SK-N-DZ (cell line): Measurements from ENCODE around the gene BAZ2B.

Source experiments
- DNase-seq: peaks from one replicate; pipeline ENCODE4 v3.0.0-alpha.2; 2015; ENCODE audit warnings: low spot score

The BAZ2B gene

DNA sequence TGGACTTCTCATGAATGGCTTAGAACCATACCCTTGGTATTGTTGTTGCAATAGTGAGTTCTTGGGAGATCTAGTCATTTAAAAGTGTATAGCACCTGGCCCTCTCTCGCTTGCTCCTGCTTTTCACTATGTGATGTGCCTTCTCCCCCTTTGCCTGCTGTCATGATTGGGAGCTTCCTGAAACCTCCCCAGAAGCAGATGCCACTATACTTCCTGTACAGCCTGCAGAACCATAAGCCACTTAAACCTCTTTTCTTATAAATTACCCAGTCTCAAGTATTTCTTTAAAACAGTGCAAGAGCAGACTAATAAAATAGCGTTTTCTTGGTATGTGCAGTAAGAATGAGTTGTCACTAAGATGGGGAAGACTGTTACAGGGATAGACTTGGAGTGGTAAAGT is 31.6 kb downstream of the BAZ2B start:
- DNase-seq, result no peak

DNA sequence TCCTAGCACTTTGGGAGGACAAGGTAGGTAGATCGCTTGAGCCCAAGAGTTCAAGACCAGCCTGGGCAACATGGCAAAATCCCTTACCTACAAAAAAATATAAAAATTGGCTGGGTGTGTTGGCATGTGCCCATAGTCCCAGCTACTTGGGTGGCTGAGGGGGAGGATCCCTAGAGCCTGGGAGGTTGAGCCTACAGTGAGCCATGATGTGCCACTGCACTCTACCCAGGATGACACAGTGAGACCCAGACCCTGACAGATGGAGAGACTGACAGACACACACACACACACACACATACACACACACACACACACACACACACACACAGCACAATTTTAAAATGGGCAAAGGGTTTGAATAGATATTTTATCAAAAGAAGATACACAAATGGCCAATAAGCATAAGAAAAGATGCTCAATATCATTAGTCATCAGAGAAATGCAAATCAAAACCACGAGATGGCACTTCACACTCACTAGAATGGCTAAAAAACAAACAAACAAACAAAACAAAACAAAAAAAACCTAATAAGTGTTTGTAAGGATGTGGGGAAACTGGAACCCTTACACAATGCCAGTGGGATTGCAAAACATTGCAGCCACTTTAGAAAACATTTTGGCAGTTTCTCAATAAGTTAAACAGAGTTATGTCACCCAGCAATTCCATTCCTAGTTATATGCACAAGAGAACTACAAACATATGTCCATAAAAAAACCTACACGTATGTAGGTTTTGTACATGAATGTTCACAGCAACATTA is 42.3 kb downstream of the BAZ2B start:
- DNase-seq, result no peak

DNA sequence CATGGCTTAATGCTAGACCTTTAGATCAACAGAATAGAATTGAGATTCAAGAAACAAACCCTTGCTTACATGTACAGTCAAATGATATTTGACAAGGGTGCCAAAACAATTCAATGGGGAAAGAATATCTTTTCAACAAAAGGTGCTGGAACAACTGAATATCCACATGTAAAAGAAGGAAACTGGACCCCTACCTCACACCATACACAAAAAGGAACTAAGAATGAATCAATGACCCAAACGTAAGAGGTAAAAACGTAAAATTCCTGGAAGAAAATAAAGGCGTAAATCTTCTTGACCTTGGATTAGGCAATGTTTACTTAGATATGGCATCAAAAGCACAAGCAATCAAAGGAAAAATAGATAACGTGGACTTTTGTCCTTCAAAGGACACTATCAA is 43.1 kb downstream of the BAZ2B start:
- no peak for DNase-seq

DNA sequence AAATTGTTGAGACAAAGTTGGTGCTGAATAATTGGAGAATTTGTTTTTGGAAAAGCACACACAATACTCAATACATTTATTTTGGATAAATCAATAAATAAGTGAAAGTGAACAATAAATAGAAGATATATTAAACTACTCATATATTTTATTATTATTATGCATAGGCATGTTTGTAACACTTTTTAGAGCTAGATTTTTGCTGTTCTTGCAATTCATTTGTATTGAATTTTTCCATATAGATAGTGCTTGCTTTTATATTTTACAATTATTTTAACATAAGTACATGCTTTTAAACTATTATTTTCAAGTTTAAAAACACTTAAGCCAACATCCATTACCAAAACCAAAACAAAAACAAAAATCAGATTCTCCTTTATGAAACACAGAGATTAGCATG is 43.9 kb downstream of the BAZ2B start:
- DNase-seq, result no peak

DNA sequence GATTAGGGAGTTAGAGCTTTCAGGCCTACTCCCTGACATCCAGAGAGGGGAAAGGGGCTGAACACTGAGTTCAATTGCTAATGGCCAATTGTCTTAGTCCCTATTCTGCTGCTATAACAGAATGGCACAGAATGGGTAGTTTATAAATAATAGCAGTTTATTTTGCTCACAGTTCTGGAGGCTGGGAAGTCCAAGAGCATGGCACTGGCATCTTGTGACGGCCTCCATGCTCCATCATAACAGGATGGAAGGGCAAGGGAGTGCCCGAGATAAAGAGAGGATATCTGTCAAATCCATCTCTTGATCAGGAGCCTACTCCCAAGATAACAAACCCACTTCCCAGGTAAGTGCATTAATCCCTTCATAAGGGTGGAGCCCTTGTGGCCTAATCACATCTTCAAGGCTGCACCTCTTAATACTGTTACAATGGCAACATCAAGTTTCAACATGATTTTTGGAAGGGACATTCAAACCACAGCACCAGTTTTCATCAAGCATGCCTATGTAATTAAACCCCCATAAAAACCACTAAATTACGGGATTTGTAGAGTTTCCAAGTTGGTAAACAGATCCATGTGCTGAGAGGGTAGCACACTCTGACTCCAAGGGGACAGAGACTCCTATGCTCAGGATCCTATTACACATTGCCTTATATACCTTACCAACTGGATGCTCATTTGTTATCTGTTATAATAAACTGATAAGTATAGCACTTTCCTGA is 44.6 kb downstream of the BAZ2B start:
- DNase-seq, result no peak

DNA sequence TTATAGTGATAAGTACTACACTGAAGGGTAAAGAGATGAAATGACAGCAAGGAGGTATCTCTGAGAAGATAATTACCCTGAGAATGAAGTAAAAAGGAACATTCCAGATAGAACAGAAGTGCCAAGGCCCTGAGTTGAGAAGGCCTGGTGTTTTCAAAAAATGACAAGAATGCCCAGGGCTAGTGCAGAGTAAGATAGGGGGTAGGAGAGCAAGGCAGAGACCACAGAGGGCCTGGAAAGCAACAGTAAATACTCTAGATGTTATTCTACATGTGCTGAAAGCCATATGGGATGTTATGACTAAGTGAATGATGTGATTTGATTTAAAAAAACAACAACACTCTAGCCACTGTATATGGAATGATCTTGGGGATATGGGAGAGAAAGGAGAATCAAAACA is 52.3 kb downstream of the BAZ2B start:
- no peak for DNase-seq

DNA sequence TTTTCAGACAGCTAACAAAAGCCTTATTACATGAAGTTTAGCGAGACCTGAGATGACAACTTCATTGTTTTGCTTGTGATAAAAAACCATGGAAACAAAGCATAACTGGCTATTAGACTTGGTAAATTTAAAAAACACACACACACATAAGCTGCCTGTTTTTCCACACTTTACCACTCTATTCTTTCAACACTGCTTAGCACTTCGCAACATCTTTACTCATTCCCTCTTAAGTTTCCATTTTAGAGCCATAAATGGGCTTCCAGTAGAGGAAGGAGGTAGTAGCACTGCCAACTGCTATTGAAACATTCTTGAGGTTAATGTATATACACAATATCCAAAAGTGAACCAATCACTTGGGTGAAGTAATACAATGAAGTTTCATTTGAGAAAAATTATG is 54.1 kb downstream of the BAZ2B start:
- DNase-seq, result no peak

DNA sequence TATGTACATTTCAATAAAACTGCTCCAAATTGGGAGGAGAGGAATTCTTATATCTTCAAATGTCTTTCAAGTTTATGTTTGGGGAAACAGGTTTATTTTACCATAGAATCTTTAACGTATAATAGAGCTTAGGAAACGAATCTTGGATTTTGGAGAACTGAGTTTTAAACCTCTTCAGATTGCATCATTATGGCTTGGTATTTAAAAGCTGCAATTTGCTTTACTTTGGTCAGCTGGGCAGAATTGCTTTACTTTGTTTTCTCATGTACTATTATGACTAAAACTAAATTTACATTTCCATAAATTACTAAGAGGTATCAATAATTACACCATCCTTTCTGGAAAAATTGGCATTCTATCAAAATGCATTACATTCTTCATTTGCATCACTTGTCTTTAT is 54.6 kb downstream of the BAZ2B start:
- no peak for DNase-seq

DNA sequence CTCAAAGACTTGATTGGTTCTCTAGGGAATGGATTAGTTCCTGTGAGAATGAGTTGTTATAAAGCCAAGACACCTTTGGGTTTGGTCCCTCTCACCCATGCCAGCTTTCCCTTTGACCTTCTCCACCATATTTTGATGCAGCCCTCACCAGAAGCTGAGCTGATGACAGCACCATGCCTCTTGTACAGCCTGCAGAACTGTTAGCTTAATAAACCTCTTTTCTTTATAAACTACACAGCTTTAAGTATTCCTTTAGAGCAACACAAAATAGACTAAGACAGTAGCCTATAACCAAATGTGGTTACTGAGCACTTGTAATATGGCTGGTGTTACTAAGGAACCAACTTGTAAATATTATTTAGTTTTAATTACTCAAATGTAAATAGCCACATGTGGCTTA is 55.1 kb downstream of the BAZ2B start:
- no peak for DNase-seq

DNA sequence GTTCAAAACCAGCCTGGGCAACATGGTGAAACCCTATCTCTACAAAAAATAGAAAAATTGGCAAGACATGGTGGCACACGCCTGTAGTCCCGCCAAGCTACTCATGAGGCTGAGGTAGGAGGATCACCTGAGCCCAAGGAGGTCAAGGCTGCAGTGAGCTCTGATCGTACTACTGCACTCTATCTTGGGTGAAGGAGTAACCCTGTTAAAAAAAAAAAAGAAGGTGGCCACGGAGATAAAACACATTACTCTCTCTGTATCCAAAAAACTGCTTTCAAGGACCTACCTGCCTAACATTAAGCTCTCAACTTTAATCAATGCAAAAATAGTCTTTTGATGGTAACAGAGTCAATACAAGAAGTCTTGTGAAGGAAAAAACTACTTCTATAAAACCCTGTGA is 57.3 kb downstream of the BAZ2B start:
- DNase-seq, result no peak

DNA sequence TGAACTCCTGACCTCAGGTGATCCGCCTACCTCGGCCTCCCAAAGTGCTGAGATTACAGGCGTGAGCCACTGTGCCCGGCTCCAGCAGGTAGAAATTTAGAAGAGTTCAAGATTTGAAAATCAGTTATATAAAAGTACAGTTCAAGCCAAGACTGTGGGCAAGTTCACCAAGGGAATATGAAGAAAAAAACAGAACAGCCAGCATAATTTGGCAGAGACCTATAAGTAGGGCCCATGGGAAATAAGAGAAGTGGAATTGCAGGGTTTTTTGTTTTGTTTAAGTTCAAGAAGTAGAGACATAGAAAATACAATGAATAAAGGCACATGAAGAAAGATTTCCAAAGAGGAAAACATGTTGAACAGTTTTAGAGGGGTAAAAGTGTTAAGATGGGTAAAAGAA is 57.9 kb downstream of the BAZ2B start:
- DNase-seq, result no peak

DNA sequence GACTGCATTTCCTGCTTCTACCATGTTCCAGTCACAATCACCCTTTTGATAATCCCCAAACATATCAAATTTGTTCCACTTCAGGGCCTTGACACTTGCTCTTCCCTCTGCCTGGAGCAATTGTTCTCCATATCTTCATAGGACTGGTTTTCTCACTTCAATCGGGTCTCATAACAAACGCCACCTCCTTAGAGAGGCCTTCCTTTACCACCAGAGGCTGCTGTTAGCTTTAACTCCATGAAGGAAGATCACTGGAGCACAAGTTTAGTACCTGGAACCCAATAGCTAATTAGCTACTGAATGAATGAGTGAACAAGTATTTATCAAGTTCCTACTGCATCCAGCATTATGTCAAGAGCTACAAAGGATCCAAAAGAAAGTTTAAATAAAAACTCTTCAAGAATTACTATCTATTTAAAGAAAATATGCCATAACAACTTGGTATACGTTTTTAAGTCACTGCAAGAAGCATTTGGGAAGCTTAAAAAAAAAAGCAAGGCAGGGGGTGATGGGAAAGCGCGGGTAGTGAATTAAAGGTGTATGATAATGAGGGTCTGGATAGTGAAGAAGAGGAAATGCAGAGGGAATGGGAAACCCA is 58.8 kb downstream of the BAZ2B start:
- DNase-seq, result no peak

DNA sequence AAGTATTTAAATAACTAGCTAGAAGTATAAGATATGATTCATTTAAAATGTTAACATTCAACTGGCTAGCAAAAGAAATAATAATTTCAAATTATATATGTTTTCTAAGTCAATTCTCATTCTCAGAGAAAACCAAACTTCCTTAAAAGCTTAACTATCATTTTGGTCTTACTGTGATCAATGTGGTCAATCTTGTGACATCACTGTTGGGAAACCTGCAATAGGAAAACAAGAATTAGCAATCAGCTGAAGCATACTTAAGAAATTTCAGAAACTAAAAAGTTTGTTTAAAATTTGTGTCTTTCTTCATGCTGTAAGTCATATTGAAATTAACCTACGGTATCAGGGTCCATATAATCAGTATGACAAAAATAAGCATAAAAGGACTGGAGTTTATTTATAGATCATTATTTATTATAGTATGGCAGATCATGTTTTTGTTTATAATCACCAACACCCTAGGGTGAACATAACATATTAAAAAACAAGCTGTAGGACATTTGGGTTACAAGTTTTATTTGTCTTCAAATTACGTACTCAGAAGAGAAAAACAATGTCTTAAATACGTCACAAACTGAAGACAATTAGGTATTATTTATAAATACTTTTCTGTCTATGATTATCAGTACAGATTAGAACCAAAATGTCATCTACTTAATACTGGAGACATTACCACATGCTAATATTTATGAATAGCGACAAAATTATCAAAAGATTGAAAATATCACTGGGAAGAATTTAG is 60.5 kb downstream of the BAZ2B start:
- DNase-seq, result no peak

DNA sequence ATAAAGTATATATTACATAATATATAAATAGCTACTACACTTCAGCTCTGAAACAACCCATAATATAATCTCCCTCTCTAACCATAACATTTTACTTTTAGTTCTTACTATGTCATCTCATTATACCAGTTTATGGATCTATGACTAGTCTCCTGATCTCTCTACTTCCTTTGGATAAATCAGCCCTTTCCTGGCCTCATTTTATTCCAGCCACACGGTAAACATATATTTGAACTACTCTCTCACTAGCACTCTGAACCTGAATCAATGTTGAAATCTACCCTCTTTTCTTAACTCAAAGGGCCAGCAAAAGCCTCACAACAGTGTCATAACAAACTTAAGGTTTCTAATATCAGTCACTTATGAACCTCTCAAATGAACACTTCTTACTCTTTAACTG is 62.6 kb downstream of the BAZ2B start:
- no peak for DNase-seq

DNA sequence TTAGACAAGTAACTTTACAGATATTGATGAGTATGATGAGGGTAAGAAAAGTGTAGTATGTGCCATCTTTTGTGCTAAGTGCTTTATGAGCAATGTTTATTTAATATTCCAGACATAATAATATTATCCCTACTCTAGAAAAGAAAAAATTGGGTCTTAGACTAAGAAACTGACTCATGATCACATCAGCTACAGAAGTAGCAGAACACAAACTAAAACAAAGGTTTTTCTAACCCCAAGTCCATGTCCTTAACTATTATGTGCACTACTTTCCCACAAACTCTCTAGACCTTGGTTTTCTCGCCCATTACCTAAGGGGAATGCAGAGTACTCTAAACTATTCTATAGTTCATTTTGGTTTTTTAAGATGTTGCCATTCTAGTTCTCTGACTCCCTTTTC is 64.5 kb downstream of the BAZ2B start:
- no peak for DNase-seq

DNA sequence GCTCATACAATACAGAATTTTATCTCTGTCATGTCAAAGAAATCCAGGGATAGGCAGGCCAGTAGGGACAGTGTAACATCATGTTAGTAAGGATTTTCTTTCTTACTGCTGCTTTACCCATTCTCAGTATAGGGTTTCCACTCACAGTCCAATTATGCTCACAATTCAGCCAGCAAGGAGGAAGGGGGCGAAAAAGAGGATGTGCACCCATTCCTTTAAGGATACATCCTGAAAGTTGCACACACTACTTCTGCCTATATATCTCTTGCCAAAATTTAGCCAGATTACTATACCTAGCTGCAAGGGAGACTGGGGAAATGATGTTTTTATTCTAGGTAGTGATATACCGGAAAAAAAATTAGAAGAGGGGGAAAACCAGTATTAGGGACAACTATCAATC is 66.1 kb downstream of the BAZ2B start:
- DNase-seq, result no peak

DNA sequence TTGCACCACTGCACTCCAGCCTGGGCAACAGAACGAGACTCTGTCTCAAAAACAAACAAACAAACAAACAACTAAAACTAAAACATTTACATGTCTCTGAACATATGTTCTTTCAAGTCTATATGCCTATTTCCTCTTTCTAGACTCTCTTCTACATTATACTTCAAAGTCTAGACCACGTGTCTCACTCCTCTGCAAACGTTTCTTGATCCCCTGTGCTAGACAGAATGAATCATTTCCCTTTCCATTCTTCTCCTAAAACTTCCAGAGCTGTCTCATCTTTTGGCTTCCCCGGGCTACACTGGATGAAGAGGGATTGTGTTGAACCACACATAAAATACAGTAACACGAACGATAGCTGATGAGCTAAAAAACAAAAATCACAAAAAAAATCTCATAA is 67.1 kb downstream of the BAZ2B start:
- no peak for DNase-seq

DNA sequence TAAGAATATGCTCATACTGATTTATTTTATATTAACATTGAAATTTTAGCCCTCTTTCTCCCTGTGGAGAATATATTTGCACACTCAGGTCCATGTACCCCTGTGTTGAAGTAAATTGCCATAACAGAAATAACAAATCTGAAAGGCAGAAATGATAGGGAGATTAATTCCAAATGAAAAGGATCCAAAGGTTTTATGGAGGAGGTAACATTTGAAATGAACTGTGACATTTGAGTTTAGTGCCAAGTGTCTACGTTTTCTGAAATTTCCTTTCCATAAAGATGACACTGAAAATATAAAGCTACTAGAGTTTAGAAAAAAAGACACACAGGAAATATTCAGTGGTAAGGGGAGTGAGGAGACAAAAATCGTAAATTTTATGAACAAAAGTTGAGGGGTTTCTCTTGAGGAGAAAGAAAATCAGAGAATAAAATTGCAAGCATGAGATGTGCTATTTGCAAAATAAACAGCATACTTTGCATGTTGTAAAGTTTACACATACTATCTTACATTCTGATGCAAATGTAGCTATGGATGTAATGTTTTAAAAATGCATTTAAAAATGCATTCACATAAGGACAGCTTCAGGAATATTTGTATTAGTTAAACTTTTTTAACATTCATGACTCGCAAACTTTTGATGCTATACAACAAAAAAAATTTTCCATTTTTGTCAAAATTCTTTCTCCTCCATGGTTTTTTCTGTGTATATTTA is 69.5 kb downstream of the BAZ2B start:
- no peak for DNase-seq

DNA sequence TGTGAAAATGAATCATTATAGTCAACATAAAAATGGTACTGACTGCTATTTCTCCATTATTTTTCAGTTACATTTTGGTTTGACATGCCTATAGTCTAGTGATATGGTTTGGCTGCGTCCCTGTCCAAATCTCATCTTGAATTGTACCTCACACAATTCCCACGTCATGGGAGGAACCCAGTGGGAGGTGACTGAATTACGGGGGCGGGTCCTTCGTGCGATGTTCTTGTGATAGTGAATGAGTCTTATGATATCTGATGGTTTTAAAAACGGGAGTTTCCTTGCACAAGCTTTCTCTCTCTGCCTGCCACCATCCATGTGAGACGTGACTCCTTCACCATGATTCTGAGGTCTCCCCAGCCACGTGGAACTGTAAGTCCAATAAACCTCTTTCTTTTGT is 70.3 kb downstream of the BAZ2B start:
- no peak for DNase-seq

DNA sequence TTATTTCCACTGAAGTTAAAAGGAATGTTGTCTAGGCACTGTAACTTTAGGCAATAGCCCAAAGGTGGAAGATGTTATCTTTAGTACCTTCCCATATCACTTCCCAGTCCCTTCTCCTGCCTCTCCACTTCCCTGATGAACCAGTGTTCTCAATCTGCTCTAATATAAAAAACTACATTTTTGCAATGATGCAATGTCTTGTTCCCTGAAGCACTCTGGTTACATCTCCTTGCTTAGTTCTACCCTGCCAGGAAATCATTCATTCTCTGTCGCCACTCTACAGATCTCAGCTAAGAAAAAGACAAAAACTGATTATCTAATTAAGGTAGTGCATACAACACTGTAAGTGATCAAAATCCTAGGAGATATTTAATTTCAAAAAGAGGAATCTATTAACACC is 71.3 kb downstream of the BAZ2B start:
- DNase-seq, result no peak

DNA sequence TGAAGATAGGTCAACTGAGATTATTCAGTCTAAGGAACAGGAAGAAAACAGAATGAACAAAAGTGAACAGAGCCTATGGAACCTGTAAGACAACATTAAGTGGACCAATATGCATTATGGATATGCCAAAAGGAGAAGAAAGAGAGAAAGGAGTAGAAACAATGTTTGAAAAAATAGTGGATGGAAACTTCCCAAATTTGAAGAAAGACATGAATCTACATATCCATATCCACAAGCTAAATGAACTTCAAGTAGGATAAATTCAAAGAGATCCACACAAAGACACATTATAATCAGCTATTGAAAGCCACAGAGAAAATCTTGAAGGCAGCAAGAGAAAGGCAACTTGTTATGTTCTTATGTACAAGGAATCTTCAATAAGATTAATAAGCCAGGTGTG is 74.2 kb downstream of the BAZ2B start:
- DNase-seq, result no peak

DNA sequence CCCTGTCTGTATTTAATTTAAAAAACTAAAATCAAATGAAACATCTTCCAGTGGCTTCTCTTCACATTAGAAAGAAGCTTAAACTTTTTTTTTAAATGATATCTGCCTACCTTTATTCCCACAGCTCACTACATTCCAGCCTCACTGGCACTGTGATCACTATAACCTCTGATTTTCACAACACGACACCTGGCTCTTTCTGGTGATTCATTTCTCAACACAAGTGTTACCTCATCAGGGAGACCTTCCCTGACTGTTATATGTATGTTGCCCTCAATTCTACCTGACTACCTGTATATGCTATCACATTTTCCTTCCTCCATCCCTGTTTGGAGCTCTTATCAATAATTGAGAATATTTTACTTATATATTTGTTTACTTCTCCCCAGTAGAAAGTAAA is 76.6 kb downstream of the BAZ2B start:
- DNase-seq, result no peak
